ENCODE results near the gene PRR5L.
"Not testable (repeated sequence)": the region's sequence is repeated elsewhere in the genome, so short reads cannot be mapped to it uniquely, and the experiment has no call there.

PRR5L gene

DNA sequence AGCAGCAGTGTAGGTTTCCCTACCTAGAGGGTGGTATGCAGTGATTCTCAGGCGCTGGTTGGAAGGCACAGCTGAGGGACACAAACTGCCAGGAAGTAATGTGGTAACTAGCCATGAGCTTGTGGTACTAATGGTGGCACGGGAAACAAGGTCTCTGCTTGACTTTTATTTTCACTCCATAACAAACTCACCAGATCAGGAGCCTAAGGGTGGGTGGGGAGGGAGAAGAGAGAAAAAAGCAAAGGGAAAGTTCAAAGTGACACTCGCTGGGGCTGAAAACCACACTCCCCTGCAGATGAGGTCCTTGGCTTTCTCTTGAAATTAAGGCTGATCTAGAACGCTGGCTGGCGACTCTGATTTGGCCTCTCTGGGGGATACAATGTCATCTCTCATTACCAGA lies 192.0 kb downstream of the PRR5L start:
- H3K4me3 ChIP-seq (ENCODE audit: low read depth, low read length) = no peak overlapping the region

DNA sequence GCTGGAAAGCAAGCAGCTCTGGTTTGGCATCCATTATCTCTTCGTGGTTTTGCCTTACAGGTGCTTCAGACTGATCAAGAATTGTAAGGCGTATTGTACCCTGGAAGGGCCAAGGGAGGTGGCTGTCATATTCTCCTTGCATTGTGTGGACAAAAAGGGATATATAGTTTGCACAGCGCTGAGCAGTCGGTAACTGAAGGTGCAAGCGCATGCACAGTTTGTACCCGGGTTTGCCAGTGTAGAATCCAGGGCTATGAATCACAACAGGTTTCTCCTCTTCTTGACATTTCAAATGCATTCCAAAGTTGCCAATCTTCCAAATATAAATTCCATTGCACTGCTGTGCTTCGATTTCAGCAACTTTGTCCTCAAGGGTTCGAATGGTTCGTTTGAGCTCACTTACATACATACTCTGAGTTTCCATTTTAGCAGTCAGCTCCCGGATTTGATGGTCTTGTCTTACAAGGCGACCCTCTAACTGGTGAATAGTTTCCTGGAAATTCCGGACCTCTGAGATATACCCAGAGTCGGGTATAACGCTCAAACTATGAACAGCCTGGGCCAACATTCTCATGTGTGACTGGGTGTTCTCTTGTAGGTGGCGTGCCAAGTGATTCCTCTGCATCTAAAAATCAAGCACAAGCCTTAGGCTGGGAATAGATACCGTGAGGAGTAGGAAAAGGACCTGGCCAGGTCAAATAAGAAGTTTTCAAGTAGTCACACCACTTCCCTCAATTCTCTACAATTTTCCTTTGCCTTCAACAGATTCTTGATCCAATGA lies 194.1 kb downstream of the PRR5L start:
- H3K4me3 ChIP-seq (ENCODE audit: low read depth, low read length) = no peak overlapping the region

DNA sequence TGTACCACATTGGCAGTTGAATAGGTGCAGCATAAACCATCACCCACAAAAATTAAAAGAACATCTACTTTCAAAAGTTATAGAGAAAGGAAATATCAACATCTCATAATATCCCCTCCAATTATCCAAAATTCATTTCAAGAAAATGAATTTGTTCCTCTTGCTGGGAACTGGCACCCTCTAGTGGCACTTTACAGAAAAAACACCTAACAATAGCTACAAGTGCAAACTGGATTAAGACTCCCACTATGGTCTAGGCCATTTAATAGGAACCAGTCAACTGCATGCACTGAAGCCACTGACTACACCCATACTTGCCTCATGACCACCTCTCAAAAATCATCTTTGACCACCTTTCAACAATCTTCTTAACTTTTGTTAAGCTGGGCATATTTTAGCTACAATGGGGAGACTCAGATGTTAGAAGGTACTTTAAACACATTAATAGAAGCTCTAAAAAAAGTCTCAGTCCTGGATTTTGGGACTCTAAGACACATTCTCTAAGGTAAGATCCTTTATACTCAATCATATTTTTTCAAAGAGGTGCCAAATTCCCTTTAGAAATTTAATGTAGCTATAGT lies 196.7 kb downstream of the PRR5L start:
- H3K4me3 ChIP-seq (ENCODE audit: low read depth, low read length) = no peak overlapping the region

DNA sequence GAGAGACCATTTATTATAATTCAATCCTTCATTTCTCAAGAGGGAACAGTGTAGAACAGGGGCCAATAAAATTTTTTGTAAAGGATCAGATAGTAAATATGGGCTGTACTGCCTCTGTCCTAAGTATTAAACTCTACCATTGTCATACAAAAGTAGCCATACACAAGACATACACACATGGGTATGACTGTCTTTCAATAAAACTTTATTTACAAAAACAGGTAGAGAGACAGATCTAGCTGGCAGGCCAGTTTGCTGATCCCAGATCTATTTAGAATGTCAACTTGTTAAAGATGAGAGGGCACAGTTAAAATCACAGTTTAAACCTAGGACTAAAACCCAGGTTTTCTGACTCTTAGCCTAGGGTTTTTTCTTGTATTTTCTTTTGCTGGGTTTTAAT lies 197.2 kb downstream of the PRR5L start:
- H3K4me3 ChIP-seq (ENCODE audit: low read depth, low read length) = no peak overlapping the region

DNA sequence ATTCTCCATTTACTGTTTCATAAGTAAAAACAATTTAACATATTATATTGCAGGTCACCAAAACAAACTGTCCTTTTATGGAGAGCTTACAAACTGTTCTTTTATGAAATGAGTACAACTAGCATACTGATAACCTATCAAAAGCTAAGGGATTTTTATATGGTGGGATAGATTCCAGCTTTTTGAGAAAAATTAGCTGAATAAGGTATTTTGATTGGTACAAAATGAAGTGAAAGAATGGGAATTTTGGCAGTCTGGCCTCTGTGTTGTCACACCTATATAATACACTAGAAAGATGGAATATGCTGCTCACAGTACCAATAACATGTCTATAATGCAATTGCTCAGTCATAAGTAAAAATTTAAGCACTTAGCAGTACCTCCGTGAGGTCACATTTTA lies 202.6 kb downstream of the PRR5L start:
- no peak overlapping the region for H3K4me3 ChIP-seq (ENCODE audit: low read depth, low read length)

DNA sequence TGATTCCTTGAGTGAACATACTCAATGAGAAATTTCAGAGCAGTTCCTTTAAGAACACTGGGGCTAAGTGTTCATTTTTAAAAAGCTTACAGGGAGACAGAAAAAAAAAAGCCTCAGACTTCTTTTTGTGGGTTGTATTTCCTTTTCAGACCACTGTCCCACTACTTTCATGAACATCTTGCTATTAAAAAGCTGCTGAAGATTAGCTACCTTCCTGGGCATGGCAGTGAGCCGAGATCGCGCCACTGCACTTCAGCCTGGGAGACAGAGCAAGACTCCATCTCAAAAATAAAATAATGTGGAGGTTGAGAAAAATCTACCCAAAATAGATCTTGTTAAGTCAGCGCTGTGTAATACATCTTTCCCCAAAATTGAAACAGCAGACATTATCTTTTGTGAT lies 203.2 kb downstream of the PRR5L start:
- H3K4me3 ChIP-seq (ENCODE audit: low read depth, low read length) = no peak overlapping the region

DNA sequence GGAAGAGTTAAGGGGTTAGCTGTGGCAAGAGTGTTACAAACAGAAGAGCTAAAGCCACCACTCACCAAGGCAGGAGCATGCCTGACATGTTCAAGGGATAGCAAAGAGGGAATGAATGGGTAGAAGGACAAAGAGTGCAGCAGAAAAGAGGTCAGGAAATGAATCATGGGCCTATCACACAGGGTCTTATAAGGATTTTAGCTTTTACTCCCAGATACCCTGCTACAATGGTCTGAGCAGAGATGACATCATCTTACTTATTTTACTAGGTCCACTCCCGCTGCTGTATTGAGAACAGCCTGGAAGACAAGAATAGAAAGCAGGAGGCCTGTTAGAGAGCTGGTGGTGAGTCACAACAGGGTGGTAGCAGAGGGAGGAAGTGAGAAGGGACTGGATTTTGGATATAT lies 204.2 kb downstream of the PRR5L start:
- no peak overlapping the region for H3K4me3 ChIP-seq (ENCODE audit: low read depth, low read length)

DNA sequence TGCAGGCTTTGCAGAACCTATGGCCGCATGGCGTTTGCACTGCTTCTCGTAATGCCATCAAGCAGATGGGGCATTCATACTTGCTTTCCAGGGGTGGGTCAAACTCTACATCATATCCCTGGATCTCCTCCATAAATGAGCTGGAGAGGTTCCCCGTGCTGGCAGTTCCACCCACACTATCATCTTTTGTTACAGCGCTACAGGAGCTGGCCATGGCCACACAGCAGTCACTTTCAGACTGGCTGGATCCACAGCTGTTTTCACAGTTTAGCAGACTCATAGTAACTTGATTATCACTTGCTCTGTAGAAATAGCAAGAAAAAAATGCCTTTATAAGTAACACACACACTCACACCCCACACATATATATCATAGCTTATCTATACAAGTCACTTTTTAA lies 205.1 kb downstream of the PRR5L start:
- H3K4me3 ChIP-seq (ENCODE audit: low read depth, low read length) = no peak overlapping the region

DNA sequence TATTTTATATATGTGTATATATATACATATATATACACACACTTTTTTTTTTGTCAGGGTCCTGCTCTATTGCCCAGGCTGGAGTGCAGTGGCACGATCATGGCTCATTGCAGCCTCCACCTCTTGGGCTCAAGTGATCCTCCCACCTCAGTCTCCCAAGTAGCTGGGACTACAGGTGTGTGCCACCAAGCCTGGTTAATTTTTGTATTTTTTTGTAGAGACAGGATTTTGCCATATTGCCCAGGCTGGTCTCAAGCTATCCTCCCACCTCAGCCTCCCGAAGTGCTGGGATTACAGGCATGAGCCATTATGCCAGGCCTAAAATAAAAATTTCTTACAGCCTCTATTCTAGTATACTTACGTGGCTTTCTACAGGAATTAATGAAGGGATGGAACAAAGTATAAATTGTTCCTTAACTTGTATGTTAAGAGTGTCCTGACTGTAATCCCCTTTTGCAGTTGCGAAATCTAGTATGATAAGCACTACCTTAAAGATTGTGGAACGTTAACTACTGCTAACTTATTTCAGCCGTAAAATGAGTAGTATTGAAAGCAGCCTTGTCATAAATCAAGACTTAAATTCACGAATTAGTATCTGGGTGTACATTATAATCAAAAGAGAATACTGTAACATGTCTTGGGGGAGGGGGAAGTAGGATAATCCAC lies 211.9 kb downstream of the PRR5L start:
- no peak overlapping the region for H3K4me3 ChIP-seq (ENCODE audit: low read depth, low read length)

DNA sequence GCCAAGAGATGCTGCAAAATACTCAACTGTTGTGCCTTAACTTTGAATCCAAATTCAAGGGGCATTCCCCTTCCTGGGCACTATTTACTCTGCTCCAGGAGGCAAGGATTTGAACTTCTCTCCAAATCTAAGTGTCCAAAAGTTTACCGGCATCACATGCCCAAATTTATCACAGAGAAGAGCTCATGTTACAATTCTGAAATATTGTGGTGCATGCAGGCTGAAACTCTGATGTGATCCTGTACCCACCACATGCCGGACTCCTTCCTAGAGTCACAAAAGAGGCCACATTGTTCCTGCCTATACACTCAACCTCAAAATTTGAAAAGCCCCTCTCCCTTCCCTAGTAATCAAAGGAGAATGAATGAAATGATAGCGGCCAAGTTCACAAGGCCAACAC lies 212.7 kb downstream of the PRR5L start:
- peak overlapping the region; percentile 94 for H3K4me3 ChIP-seq (ENCODE audit: low read depth, low read length)

DNA sequence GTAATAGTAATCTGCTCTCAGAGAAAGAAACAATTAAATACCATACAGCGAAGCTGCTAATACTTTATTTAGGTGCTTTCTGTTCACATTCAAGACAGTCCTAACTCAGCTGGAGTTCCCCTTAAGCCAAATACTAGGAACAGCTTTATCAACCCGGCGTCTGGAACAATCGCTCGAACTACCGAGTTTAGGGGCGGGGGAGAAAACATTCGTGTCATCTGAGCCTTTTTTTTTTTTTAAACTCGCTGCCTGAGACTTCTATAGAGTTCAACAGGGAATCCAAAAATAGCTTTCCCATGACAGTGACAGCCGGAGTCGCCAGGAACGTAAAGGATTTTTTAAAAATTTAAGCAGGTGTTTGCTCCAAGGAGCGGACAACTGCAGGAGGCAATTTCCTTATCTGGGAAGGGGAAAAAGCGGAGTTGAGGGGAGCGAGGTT lies 213.1 kb downstream of the PRR5L start:
- peak overlapping the region; percentile 94 for H3K4me3 ChIP-seq (ENCODE audit: low read depth, low read length)

DNA sequence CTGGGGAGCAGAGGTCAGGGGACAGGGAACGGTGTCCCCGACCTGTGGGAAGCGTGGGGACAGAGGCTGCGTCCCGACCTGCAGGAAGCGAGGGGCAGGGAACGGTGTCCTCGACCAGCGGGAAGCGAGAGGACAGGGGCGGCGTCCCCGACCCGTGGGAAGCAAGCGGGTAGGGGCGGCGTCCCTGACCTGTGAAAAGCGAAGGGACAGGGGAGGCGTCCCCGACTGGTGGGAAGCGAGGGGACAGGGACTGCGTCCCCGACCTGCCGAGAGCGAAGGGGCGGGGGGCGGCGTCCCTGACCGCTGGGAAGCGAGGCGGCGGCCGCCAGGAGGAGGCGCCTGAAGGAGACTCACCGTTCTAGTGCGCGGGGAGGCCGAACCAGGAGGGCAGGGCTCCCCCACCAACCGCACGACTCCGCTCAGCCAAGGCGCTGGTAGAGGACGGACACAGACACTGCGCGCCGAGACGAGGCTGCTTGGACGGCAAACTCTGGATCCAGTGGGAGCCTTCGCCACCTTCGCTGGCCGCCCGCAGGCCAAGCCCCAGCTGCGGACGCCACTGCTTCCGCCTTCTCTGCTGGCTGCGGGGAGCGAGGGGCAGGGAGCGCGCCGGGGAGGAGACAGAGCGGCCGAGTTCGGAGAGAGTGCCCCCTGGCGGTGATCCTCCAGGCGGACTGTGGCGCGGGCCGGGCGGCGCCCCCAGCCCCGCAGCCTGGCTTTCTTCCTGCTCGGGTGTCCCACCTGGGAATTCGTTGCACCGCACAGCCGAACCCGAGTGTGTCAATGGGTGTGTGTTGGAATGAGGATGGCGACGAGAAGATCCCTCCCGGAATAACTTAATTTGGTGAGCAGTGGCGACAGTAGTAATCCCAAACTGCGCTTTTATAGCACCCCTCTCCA lies 213.9 kb downstream of the PRR5L start, which contains the start of gene TRAF6:
Gene TRAF6, minus strand, starts transcription at position 579 of the 900 bp plus-strand sequence. CDS start 8,757 bp downstream, outside the sequence.
- peak within 1 kb of the TSS; percentile 94 for H3K4me3 ChIP-seq (ENCODE audit: low read depth, low read length)

DNA sequence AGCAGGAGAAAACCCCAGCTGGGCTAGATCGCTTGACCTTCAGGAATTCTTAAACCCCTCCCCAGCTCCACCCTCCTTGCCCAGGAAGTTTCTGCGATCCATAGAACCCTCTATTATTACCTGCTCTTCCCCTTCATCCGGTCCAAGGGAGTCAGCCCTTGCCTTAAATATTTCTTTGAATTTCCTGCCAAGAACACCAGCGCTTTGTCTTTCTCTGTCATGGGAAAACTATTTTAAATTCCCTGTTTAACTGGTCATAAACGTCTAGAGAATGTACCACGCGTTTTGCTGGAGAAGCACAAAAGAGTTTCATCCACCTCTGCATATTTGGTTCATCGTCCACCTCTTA lies 214.5 kb downstream of the PRR5L start:
- peak overlapping the region; percentile 94 for H3K4me3 ChIP-seq (ENCODE audit: low read depth, low read length)

DNA sequence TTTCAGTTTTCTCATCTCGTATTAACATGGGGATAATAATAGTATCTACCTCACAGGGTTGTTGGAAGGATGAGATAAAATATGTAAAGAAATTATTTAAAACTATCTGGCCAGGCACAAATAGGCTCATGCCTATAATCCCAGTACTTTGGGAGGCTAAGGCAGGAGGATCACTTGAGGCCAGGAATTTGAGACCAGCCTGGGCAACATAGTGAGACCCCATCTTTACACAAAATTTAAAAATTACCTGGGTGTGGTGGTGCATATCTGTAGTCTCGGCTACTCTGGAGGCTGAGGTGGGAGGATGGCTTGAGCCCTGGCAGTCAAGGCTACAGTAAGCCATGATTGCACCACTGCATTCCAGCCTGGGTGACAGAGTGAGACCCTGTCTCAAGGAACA lies 215.0 kb downstream of the PRR5L start:
- not testable (repeated sequence) for H3K4me3 ChIP-seq (ENCODE audit: low read depth, low read length)

DNA sequence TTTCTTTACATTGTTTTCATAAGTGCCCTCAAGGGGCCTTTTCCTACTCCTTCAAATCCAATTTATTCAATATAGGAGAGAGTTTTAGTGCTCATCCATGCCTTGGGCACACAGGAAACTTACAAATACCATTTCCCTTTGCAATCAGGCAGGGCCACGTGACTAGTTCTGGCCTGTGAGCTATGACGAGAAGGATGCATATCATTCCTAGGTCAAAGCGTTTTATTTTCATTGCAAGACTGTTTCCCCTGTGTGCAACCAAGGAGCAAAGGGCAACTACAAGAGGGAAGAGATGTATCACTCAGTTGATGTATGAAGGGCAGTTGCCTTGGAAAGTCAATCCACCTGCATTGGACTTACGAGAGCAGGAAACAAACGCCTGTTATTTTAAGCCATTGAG lies 215.9 kb downstream of the PRR5L start:
- H3K4me3 ChIP-seq (ENCODE audit: low read depth, low read length) = no peak overlapping the region

DNA sequence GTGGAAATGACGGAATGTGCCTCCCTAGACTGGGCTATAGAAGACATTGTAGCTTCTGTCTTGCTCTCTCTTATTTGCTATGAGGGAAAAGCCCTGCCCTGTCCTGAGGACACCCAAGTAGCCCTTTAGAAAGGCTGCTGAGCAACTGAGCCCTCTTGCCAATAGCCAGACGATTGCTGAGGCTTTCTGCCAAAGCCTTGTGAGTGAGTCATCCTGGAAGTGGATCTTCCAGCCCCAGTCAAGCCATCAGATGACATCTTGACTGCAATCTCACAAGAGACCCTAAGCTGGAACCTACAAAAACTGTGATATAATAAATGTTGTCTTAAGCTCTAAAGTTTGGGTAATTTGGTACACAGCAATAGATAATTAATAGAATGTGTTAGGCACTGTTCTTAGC lies 217.9 kb downstream of the PRR5L start:
- H3K4me3 ChIP-seq (ENCODE audit: low read depth, low read length) = no peak overlapping the region

Data from iPS-11a (cell line).